GM18951 (cell line): ENCODE results near the gene TRIM75.
"Not testable (repeated sequence)": the region's sequence is repeated elsewhere in the genome, so short reads cannot be mapped to it uniquely, and the experiment has no call there.

Experiments
- POLR2A ChIP-seq: IDR thresholded peaks from 4 replicates; pipeline ENCODE4 v1.6.1; 2011; ENCODE audit warnings: mild to moderate bottlenecking; ENCODE audit not compliant: insufficient read length, insufficient read depth; ENCODE audit errors: extremely low read depth
- in situ Hi-C: fragments of 300-500 bp; cut with MboI; formaldehyde crosslinking; loops from one replicate; pipeline ENCODE4 v1.12.0; 2022; ENCODE audit warnings: low sequenced_read_pairs, mixed read lengths, inconsistent platforms; ENCODE audit not compliant: unreplicated experiment

The TRIM75 gene

DNA sequence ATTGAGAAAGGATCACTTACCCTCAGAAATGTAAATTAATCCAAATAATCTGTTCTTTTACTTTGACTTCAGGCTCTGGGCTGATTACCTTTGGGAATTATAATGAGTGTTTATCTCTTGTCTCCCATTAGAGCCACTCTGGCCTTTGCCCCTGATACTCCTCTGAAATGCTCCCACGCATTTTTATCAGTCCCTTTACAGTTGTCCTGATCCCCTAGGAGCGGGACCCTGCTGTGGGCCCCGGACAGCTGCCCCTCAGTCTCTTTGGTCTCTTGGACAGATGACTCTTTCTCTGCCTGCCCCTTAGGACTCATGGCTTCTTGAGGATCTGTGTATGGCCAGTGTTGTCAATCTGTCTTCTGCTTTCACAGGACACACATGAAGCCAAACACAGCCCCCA lies 1.0 kb upstream of the TRIM75 start:
- no peak for TF ChIP-seq POLR2A
- in situ Hi-C loops: no loop called here

DNA sequence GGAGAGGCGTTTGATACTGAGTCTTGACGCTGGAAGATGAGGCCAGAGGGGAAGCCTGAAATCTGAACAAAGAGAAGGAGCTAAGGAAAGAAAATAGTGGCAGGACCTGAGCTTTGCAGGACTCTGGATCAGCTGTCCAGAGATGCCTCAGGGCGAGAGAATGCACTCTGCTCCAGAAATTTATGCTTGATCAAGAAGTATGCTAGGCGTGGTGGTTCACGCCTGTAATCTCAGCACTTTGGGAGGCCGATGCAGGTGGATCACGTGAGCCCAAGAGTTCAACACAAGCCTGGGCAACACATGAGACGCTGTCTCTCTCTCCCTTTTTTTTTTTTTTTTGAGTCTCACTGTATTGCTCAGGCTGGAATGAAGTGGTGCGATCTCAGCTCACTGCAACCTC lies 1.9 kb downstream of the TRIM75 start:
- in situ Hi-C loops: no loop called here
- TF ChIP-seq POLR2A: no peak

DNA sequence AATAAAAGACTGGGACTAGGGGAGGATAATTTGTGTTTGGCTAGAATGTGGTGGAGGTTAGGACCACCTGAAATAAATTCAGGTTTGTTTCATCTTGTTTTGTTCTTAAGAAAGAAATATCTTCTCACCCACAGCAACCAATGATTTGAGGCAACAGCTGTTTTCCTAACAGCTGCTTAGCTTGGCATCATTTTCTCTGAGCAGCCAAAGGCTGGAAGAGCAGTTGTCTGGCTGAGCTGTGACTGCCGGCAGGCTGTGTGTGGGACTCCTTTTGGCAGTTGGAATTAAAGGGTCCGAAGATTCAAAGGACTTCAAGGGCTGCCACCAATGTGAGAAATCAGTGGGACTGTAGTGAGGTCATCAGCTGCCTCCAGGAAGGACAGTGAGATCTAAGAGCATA lies 5.0 kb downstream of the TRIM75 start:
- in situ Hi-C loops: no loop called here
- TF ChIP-seq POLR2A: no peak

DNA sequence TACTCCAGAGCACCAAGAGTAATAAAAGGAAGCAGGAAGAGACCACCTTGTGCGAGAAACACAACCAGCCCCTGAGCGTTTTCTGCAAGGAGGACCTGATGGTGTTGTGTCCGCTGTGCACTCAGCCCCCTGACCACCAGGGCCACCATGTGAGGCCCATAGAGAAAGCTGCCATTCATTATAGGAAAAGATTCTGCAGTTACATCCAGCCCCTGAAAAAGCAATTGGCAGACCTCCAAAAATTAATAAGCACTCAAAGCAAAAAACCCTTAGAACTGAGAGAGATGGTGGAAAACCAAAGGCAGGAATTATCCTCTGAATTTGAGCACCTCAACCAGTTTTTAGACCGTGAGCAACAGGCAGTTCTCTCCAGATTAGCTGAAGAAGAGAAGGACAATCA lies 5.7 kb downstream of the TRIM75 start:
- no peak for TF ChIP-seq POLR2A

DNA sequence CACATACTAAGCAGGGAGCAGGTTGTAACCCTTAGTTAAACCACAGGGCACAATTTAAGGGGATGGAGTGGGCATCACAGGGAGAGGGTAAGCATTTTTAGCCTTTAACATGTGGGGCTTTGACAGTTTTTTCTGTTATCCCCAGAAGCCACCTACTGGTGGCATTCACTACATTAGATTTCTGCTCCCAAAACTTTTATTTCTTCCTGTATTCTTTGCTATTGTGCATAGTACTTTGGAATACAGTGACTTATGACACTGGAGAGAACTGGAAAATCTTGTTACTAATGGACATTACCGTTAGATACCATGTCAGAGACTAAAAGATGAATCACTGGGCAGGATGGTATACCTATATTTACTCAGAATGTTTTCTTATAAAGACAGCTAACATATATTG lies 7.3 kb downstream of the TRIM75 start:
- TF ChIP-seq POLR2A: no peak
- in situ Hi-C loops: no loop called here

More for the DNA sequence above, 5.7 kb downstream of the TRIM75 start:
- in situ Hi-C loops: no loop called here

DNA sequence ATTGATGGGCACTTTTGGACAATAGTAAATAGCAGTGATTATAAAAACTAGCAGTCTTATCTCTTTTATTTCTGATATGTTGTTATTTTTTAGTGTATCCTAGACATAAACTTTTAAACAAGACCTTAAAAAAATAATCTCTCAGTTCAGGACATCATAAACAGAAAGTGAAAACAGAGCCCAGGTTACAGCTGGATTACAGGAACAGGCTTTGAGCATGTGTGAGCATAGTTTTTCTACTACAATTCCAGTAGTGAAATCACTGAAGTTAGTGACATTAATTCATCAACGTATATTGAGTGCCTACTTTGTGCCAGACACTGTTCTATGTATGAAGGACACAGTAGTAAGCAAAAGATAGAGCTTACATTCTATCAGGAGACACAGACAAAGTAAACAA lies 16.9 kb downstream of the TRIM75 start:
- in situ Hi-C loops: no loop called here
- TF ChIP-seq POLR2A: no peak

DNA sequence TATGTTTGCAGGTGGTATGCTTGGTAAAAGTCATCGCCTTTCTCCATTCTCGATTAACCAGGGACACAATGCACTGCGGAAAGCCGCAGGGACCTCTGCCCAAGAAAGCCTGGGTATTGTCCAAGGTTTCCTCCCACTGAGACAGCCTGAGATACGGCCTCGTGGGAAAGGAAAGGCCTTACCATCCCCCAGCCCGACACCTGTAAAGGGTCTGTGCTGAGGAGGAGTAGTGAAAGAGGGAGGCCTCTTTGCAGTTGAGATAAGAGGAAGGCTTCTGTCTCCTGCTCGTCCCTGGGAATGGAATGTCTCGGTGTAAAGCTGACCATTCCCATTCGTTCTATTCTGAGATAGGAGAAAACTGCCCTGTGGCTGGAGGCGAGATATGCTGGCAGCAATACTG lies 19.7 kb downstream of the TRIM75 start:
- in situ Hi-C loops: not testable (repeated sequence)

DNA sequence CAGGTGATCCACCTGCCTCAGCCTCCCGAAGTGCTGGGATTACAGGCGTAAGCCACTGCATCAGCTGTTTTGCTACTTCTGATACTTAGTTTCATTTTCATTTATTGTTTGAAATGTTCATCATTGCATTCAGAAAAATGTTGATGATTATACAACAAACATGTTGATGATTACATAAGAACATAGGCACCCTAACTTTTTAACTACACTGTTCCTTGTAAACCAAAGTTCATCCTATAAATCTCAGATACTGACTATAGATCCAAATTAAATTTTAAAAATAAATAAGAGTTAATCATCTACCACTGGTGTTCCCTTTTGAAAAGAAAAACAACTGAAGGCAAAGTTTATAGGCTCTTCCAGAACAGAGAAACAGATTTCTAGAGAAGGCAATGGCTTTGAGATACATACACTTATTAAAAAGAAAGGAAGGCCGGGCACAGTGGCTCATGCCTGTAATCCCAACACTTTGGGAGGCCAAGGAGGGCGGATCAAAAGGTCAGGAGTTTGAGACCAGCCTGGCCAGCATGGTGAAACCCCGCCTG lies 23.4 kb downstream of the TRIM75 start:
- TF ChIP-seq POLR2A: no peak
- in situ Hi-C loops: no loop called here

DNA sequence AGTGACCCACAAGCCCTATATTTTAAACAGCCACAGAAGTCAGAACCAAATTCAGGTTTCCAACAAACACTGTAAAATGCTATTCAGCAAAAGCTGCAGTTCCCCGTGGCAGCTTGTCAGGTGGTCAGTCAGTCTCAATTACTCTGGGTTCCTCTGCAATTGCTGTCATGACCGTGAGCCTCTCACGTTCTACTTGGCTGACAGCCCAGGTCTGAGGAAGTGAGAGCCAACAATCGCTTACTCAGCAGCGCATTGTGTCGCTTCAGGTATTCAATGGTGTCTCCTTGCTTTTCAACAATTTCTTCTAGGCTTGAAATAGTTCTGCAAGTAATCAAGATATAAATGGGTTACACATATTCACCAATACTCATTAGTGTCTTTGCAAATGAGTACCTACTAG lies 25.8 kb downstream of the TRIM75 start:
- in situ Hi-C loops: no loop called here

DNA sequence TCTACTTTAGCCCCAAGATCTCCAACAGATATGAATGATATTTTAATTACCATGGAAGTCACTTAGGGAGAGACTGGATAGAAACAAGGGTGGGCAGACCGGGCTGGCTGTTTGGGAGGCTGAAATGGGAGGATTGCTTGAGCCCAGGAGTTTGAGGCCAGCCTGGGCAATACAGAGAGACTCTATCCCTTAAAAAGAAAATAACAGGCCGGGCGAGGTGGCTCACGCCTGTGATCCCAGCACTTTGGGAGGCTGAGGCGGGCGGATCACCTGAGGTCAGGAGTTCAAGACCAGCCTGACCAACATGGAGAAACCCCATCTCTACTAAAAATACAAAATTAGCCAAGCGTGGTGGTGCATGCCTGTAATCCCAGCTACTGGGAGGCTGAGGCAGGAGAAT lies 31.1 kb downstream of the TRIM75 start:
- in situ Hi-C loops: not testable (repeated sequence)

More for the DNA sequence above, 25.8 kb downstream of the TRIM75 start:
- no peak for TF ChIP-seq POLR2A

DNA sequence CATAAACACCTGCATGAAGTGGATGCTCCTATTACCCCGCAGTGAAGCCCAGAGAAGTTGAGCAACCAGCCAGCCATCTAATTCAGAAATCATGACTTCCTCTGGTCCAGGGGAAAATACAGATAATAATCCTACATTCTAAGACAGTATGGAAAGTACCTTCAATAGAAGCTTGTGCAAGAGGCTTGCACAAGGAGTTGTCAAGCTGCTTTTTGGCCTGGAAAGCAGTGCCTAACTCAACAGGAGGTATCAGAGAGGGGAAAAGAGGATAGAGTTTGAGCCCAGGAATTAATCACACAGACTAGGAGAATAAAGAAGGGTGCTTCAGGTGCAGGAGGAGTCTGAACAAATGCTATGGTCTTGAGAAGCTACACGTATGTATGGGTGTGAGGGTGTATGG lies 32.3 kb downstream of the TRIM75 start:
- in situ Hi-C loops: no loop called here
- TF ChIP-seq POLR2A: no peak

DNA sequence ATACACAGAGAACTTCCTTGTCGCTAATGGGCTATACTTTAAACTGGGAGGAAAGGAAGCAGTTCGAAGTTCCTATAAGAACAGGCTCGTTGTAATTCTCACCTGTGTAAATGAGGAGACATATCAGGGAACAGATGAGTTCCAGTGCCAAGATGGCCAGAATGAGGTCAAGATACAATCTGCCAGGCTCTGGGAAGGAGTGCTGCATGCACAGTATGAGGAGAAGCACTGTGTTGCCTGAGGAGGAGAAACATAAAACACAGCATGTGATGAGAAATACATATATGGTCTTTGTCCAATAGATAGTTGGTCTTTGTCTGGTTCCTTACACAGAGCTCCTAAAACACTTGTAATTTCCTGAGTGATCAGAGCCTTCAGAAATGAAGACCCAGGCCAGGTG lies 34.7 kb downstream of the TRIM75 start:
- no peak for TF ChIP-seq POLR2A
- in situ Hi-C loops: no loop called here

DNA sequence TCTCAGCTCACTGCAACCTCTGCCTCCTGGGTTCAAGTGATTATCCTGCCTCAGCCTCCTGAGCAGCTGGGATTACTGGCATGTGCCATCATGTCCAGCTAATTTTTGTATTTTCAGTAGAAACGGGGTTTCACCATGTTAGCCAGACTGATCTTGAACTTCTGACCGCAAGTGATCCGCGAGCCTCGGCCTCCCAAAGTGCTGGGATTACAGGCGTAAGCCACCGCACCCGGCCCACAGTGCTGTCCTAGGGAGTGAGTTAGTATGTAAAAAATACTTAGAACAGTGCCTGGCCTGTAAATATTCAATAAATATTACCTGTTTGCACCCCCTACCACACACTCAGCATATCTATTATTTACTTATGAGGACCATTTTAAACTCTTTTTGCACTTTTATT lies 38.5 kb downstream of the TRIM75 start:
- in situ Hi-C loops: not testable (repeated sequence)

DNA sequence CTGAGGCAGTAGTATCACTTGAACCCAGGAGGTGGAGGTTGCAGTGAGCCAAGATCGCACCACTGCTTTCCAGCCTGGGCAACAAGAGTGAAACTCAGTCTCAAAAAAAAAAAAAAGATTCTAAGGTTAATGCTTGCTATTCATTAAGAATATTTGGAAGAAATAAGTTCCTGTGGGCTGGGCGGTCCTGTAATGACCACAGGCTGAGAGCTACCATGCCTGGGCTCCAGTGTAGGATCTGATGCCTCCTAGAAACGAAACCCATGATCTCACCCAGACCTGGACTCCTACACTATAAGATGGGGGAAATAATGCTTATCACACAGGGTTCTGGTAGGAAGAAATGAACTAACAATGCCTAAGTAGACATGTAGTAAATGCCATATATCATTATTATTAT lies 41.2 kb downstream of the TRIM75 start:
- in situ Hi-C loops: no loop called here
- TF ChIP-seq POLR2A: no peak

DNA sequence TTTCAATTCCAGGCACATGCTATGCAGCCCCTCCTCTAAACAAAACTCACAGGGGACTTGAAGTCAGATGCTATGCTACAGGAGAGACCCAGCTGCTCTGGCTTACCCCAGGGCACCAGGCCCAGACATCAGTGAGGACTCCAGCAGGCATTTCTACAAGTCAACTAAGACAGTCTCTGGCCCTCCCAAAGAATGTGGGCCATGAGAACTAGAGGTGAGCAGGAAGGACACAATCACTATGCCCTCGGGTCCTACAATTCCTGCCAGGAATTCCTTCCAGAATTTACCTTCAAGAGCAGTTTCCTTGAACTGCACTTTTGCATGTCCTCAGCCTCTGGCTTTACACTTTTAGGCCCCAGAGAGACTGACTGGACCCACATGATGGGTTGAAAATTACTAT lies 41.6 kb downstream of the TRIM75 start:
- TF ChIP-seq POLR2A: no peak
- in situ Hi-C loops: no loop called here
